Mesenchymal stem cell (in vitro differentiated cells and primary cell): Measurements from ENCODE around the gene PBX4.

Source experiments
- DNase-seq: peaks from one replicate; pipeline ENCODE4 v3.0.0-alpha.2; 2013
- H2AFZ ChIP-seq: one replicate; pipeline ENCODE4 v1.6.1; 2013; ENCODE audit warnings: low read depth, mild to moderate bottlenecking, control low read depth, inconsistent platforms, low read length, moderate library complexity
- H2AK5ac ChIP-seq: 2 replicates; pipeline ENCODE4 v1.6.1; 2013; ENCODE audit warnings: low read length, moderate library complexity, mild to moderate bottlenecking, inconsistent platforms; ENCODE audit not compliant: severe bottlenecking
- H2BK120ac ChIP-seq: one replicate; pipeline ENCODE4 v1.6.1; 2013; ENCODE audit warnings: low read depth, mild to moderate bottlenecking, inconsistent platforms, low read length, moderate library complexity
- H2BK12ac ChIP-seq, 2 experiments: one replicate each; pipeline ENCODE4 v1.6.1; 2013; ENCODE audit warnings: inconsistent platforms in 2 of 2, low read length in 2 of 2, mild to moderate bottlenecking in 2 of 2, moderate library complexity in 2 of 2, control low read depth in 1 of 2
- H2BK15ac ChIP-seq: one replicate; pipeline ENCODE4 v1.6.1; 2013; ENCODE audit warnings: mild to moderate bottlenecking, low read depth, inconsistent platforms; ENCODE audit not compliant: poor library complexity, severe bottlenecking
- H2BK5ac ChIP-seq: 2 replicates; pipeline ENCODE4 v1.6.1; 2013; ENCODE audit warnings: low read depth, mild to moderate bottlenecking, low read length, control low read depth, inconsistent platforms; ENCODE audit not compliant: poor library complexity, severe bottlenecking
- H3K14ac ChIP-seq, 2 experiments: one replicate each; pipeline ENCODE4 v1.6.1; 2013; ENCODE audit warnings: inconsistent platforms in 2 of 2, low read length in 2 of 2, control low read depth in 1 of 2, mild to moderate bottlenecking in 1 of 2, moderate library complexity in 1 of 2
- H3K18ac ChIP-seq, 2 experiments: one replicate each; pipeline ENCODE4 v1.6.1; 2013; ENCODE audit warnings: inconsistent platforms in 2 of 2, low read length in 2 of 2, control low read depth in 1 of 2, low read depth in 1 of 2, mild to moderate bottlenecking in 1 of 2
- H3K23ac ChIP-seq, 2 experiments: one replicate each; pipeline ENCODE4 v1.6.1; 2013; ENCODE audit warnings: inconsistent platforms in 2 of 2, low read length in 2 of 2, mild to moderate bottlenecking in 2 of 2, moderate library complexity in 2 of 2, control low read depth in 1 of 2
- H3K27ac ChIP-seq: 2 replicates; pipeline ENCODE4 v1.5.1; 2013; ENCODE audit warnings: mild to moderate bottlenecking, moderate library complexity, low read length, control low read depth, inconsistent platforms; ENCODE audit not compliant: poor library complexity, severe bottlenecking
- H3K27me3 ChIP-seq, 2 experiments: 2 replicates each; pipeline versions ENCODE4 v1.6.1 to v1.7.0; 2013; ENCODE audit warnings: low read length in 2 of 2, mild to moderate bottlenecking in 2 of 2, moderate library complexity in 2 of 2, control low read depth in 1 of 2, inconsistent platforms in 1 of 2; ENCODE audit not compliant: control insufficient read depth in 1 of 2, insufficient read depth in 1 of 2
- H3K36me3 ChIP-seq, 2 experiments: 2 replicates each; pipeline versions ENCODE4 v1.6.1 to v1.7.0; 2013; ENCODE audit warnings: low read length in 2 of 2, control low read depth in 1 of 2, inconsistent platforms in 1 of 2, low read depth in 1 of 2, mild to moderate bottlenecking in 1 of 2; ENCODE audit not compliant: insufficient read depth in 2 of 2, control insufficient read depth in 1 of 2
- H3K4ac ChIP-seq, 2 experiments: one replicate each; pipeline ENCODE4 v1.6.1; 2013; ENCODE audit warnings: inconsistent platforms in 2 of 2, low read length in 2 of 2, mild to moderate bottlenecking in 2 of 2, moderate library complexity in 2 of 2, control low read depth in 1 of 2, low read depth in 1 of 2
- H3K4me1 ChIP-seq: 2 replicates; pipeline ENCODE4 v1.6.1; 2013; ENCODE audit warnings: low read depth, low read length, control low read depth; ENCODE audit not compliant: control insufficient read depth, insufficient read depth
- H3K4me2 ChIP-seq: 2 replicates; pipeline ENCODE4 v1.6.1; 2013; ENCODE audit warnings: low read length, mild to moderate bottlenecking, inconsistent platforms; ENCODE audit not compliant: poor library complexity, severe bottlenecking
- H3K4me3 ChIP-seq, 2 experiments: 2 replicates each; pipeline versions ENCODE4 v1.5.1 to v1.7.0; 2013; ENCODE audit warnings: low read length in 2 of 2, mild to moderate bottlenecking in 2 of 2, control low read depth in 1 of 2, low read depth in 1 of 2; ENCODE audit not compliant: insufficient read depth in 1 of 2
- H3K79me1 ChIP-seq: replicated peaks from 2 replicates; pipeline ENCODE4 v1.6.1; 2013; ENCODE audit warnings: mild to moderate bottlenecking, control low read depth, low read length, inconsistent platforms; ENCODE audit not compliant: poor library complexity, severe bottlenecking
- H3K9ac ChIP-seq: 2 replicates; pipeline ENCODE4 v1.7.0; 2013; ENCODE audit warnings: mild to moderate bottlenecking, low read length, moderate library complexity
- H3K9me3 ChIP-seq: 2 replicates; pipeline ENCODE4 v1.7.0; 2013; ENCODE audit warnings: mild to moderate bottlenecking, low read length; ENCODE audit not compliant: control insufficient read depth
- H4K8ac ChIP-seq: one replicate; pipeline ENCODE4 v1.6.1; 2013; ENCODE audit warnings: inconsistent platforms, mild to moderate bottlenecking, low read length, moderate library complexity
- H4K91ac ChIP-seq: one replicate; pipeline ENCODE4 v1.6.1; 2013; ENCODE audit warnings: mild to moderate bottlenecking, low read length, inconsistent platforms
- WGBS: methylation state at CpG from one replicate; pipeline ENCODE4 v1.1.7; 2013; ENCODE audit warnings: mixed read lengths; 5-methylcytosine and 5-hydroxymethylcytosine counted together

PBX4 gene

DNA sequence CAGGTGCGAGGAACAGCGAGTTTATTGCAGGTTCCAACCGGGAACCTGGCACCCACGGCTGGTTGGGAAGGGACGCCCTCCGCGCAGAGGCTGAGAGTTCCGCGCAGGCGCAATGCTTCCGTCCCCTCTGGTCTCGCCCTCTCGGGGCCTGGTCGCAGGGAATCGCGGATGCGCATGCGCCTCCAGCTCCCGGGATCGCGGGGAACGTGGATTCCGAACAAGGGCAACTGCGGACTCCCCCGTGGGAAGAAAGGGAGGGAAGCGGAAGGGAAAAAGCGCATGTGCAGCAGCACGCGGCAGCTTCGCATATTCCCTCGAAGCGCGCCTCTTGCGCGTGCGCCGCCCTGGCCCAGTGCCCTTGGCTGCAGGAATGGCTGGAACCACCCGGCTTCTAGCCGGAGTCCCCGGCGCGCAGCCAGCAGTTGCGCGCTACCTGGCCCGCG, 104.3 kb downstream of the PBX4 start:
- H2AK5ac ChIP-seq, result no peak overlapping the region
- H3K4me1 ChIP-seq, result peaks cover 12% of the 10 kb centered on the region
- no peak overlapping the region for H2AFZ ChIP-seq
- H3K27ac ChIP-seq, result no peak overlapping the region
- no peak overlapping the region for H3K14ac ChIP-seq
- no peak overlapping the region for H3K4ac ChIP-seq
- peak overlapping the region in 1 of 2 experiments; percentile 39 for H3K4me3 ChIP-seq
- no peak overlapping the region for H4K91ac ChIP-seq
- no peak overlapping the region for H4K8ac ChIP-seq
- peaks cover 3% of the 10 kb centered on the region for H3K9me3 ChIP-seq
- no peak for DNase-seq
- H3K36me3 ChIP-seq, result peaks cover under 1 to 21% of the 10 kb centered on the region in 2 experiments
- H3K9ac ChIP-seq, result peak overlapping the region; percentile 32
- H2BK15ac ChIP-seq, result no peak overlapping the region
- no peak overlapping the region for H2BK5ac ChIP-seq
- H3K27me3 ChIP-seq, result no peaks in the 10 kb centered on the region
- WGBS, result 95% methylated on average over 43 of the region's 46 CpGs
- no peak overlapping the region for H2BK120ac ChIP-seq
- no peak overlapping the region for H3K23ac ChIP-seq
- H3K79me1 ChIP-seq, result peaks cover 18% of the 10 kb centered on the region
- H3K18ac ChIP-seq, result no peak overlapping the region
- H2BK12ac ChIP-seq, result no peak overlapping the region
- no peak overlapping the region for H3K4me2 ChIP-seq

DNA sequence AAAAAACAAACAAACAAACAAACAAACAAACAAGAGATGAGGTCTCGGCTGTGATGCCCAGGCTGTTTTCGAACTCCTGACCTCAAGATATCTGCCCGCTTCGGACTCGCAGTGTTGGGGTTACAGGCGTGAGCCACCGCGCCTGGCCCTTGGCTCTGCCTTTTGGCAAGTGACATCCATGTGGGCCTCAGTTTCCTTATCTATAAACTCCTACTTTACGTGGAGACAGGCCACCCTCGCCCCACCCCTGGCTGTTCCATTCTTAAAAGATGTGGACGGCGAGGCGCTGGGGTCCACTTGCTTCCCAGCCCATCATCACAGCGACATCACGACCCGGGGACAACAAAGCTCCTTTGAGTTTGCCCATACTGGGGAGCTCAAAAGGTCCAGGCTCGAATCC, 104.8 kb downstream of the PBX4 start:
- Histone ChIP-seq H3K4me3 (peak overlapping the region in 1 of 2 experiments; percentile 39), H2AFZ (no peak overlapping the region), H3K14ac (no peak overlapping the region), H3K23ac (no peak overlapping the region), H3K18ac (no peak overlapping the region), H3K36me3 (peaks cover 1 to 20% of the 10 kb centered on the region in 2 experiments), H3K4me1 (peaks cover 9% of the 10 kb centered on the region), H3K4ac (no peak overlapping the region), H3K79me1 (peaks cover 15% of the 10 kb centered on the region), H3K9me3 (peaks cover 3% of the 10 kb centered on the region), H3K27ac (no peak overlapping the region), H2BK120ac (no peak overlapping the region), H2AK5ac (no peak overlapping the region), H3K9ac (peak overlapping the region; percentile 32), H4K8ac (no peak overlapping the region), H3K27me3 (no peaks in the 10 kb centered on the region), H3K4me2 (no peak overlapping the region), H2BK15ac (no peak overlapping the region), H2BK5ac (no peak overlapping the region), H4K91ac (no peak overlapping the region), H2BK12ac (no peak overlapping the region)
- DNase-seq, result no peak
- WGBS, result 98% methylated on average over 17 of the region's 17 CpGs
